DMS79 (cell line): ENCODE results near the gene MACROD2.

Source experiments
- DNase-seq: peaks from one replicate; lab custom pipeline; 2025; lab: John Stamatoyannopoulos, UW

The MACROD2 gene

GRCh38 chr20:14711652-14712051, 716.3 kb downstream of the MACROD2 start:
- DNase-seq = no peak

GRCh38 chr20:14712302-14712739, 717.0 kb downstream of the MACROD2 start:
- no peak for DNase-seq

- DNase-seq = no peak
These were observed 720.1 kb downstream of the MACROD2 start for GRCh38 chr20:14715400-14715799.

- DNase-seq = no peak
These were observed 721.1 kb downstream of the MACROD2 start for GRCh38 chr20:14716351-14716801.

- no peak for DNase-seq
These were observed 722.1 kb downstream of the MACROD2 start for GRCh38 chr20:14717134-14717999.

GRCh38 chr20:14720251-14720650, 724.9 kb downstream of the MACROD2 start:
- DNase-seq = no peak

GRCh38 chr20:14721926-14722452, 726.7 kb downstream of the MACROD2 start:
- no peak for DNase-seq

- no peak for DNase-seq
These were observed 728.3 kb downstream of the MACROD2 start for GRCh38 chr20:14723614-14724013.

GRCh38 chr20:14724036-14724435, 728.7 kb downstream of the MACROD2 start:
- no peak for DNase-seq

GRCh38 chr20:14724468-14724867, 729.2 kb downstream of the MACROD2 start:
- no peak for DNase-seq

- DNase-seq = no peak
These were observed 731.3 kb downstream of the MACROD2 start for GRCh38 chr20:14726591-14726990.

GRCh38 chr20:14727485-14728150, 732.3 kb downstream of the MACROD2 start:
- no peak for DNase-seq

GRCh38 chr20:14729390-14729789, 734.1 kb downstream of the MACROD2 start:
- DNase-seq = no peak

GRCh38 chr20:14732343-14732742, 737.0 kb downstream of the MACROD2 start:
- DNase-seq = no peak

GRCh38 chr20:14732996-14733395, 737.7 kb downstream of the MACROD2 start:
- no peak for DNase-seq

GRCh38 chr20:14740380-14740779, 745.1 kb downstream of the MACROD2 start:
- no peak for DNase-seq

- no peak for DNase-seq
These were observed 746.3 kb downstream of the MACROD2 start for GRCh38 chr20:14741616-14742015.

- DNase-seq = no peak
These were observed 749.4 kb downstream of the MACROD2 start for GRCh38 chr20:14744723-14745122.

GRCh38 chr20:14745830-14746229, 750.5 kb downstream of the MACROD2 start:
- no peak for DNase-seq

GRCh38 chr20:14751191-14751590, 755.9 kb downstream of the MACROD2 start:
- no peak for DNase-seq

GRCh38 chr20:14757728-14758127, 762.4 kb downstream of the MACROD2 start:
- DNase-seq = no peak

GRCh38 chr20:14758356-14758755, 763.0 kb downstream of the MACROD2 start:
- DNase-seq = no peak

- DNase-seq = no peak
These were observed 764.7 kb downstream of the MACROD2 start for GRCh38 chr20:14759979-14760378.
